Gastroesophageal sphincter (tissue), 4 donors: Measurements from ENCODE around the gene LYRM4. TPM values are rescaled to one million over a fixed set of nuclear protein-coding genes. Genes with fewer than 3 reads are reported as not detected.

ENCODE experiments used
- ATAC-seq: fragments of 150-250 bp; one replicate; pipeline ENCODE4 v1.9.1; 2016; ENCODE audit warnings: mild to moderate bottlenecking, moderate library complexity
- H3K27ac ChIP-seq, 4 donors: fragments of 200-600 bp; sonication (generic) in 3 of 4; 1 replicate in 3 of 4; 2 replicates in 1 of 4; pipeline ENCODE4 v1.5.1; 2016 to 2019
- H3K27me3 ChIP-seq: fragments of 200-600 bp; sonication (generic); one replicate; pipeline ENCODE4 v1.5.1; 2019
- H3K36me3 ChIP-seq, 2 donors: fragments of 200-600 bp; sonication (generic); one replicate each; pipeline ENCODE4 v1.5.1; 2019; ENCODE audit warnings: control low read depth in 1 of 2
- H3K4me1 ChIP-seq, 3 donors: fragments of 200-600 bp; sonication (generic); 1 replicate in 2 of 3; 2 replicates in 1 of 3; pipeline ENCODE4 v1.5.1; 2016 to 2019; ENCODE audit warnings: control low read depth in 2 of 3
- H3K4me3 ChIP-seq, 2 donors: fragments of 200-600 bp; sonication (generic); one replicate each; pipeline ENCODE4 v1.5.1; 2019; ENCODE audit warnings: mild to moderate bottlenecking in 1 of 2, moderate library complexity in 1 of 2
- H3K9me3 ChIP-seq, 3 donors: fragments of 200-600 bp; sonication (generic); one replicate each; pipeline ENCODE4 v1.5.1; 2017 to 2019; ENCODE audit warnings: control low read depth in 2 of 3
- CTCF ChIP-seq, 4 experiments: fragments of 200-600 bp in 2 of 4; fragments of 450-650 bp in 2 of 4; sonication (generic) in 1 of 4; IDR thresholded peaks; one replicate each; pipeline ENCODE4 v1.5.1; 2017 to 2019; ENCODE audit warnings: antibody characterized with exemption in 4 of 4, mild to moderate bottlenecking in 2 of 4, moderate library complexity in 2 of 4
- EP300 ChIP-seq: sonication (generic); formaldehyde crosslinking; IDR thresholded peaks from one replicate; pipeline ENCODE4 v1.6.1; 2017; ENCODE audit warnings: antibody characterized with exemption, mild to moderate bottlenecking
- POLR2A ChIP-seq, 2 donors: fragments of 450-650 bp; IDR thresholded peaks; one replicate each; pipeline ENCODE4 v1.6.1; 2017; ENCODE audit warnings: antibody characterized with exemption in 2 of 2, mild to moderate bottlenecking in 2 of 2, moderate library complexity in 1 of 2
- POLR2AphosphoS5 ChIP-seq: sonication (generic); formaldehyde crosslinking; IDR thresholded peaks from one replicate; pipeline ENCODE4 v1.6.1; 2017; ENCODE audit warnings: antibody characterized with exemption
- WGBS, 2 donors: methylation state at CpG; one replicate each; pipeline ENCODE4 v1.1.5; 2018; ENCODE audit warnings: low coverage in 1 of 2; 5-methylcytosine and 5-hydroxymethylcytosine counted together
- total RNA-seq, 4 donors: library from RNA; depleted of rRNA; stranded (reverse); fragments of >200 nt; gene quantifications; one replicate each; pipeline ENCODE4 v1.1.0, GENCODE V29; 2016

Gene LYRM4
- total RNA-seq, 4 donors from 2014 or later, result 16.4 to 27.9 (median 20.5) TPM

GRCh38 chr6:5246141-5247097 is 14.3 kb downstream of the LYRM4 start:
- H3K4me1 ChIP-seq, result no peaks in the 10 kb centered on the region
- no peak for ATAC-seq
- no peak for TF ChIP-seq EP300
- no peak for TF ChIP-seq CTCF (IDR thresholded peaks at IDR 0.05)
- no peak for TF ChIP-seq POLR2AphosphoS5
- no peak for TF ChIP-seq POLR2A (IDR thresholded peaks at IDR 0.05)
- H3K4me3 ChIP-seq, result no peak overlapping the region
- H3K27me3 ChIP-seq, result no peaks in the 10 kb centered on the region
- H3K27ac ChIP-seq, result no peak overlapping the region
- 75 to 79% methylated on average over 12 to 13 of the region's 13 CpGs for WGBS, 2 donors
- H3K9me3 ChIP-seq, result no peaks in the 10 kb centered on the region
- peaks cover 0 to 3% of the 10 kb centered on the region in 2 donors for H3K36me3 ChIP-seq

GRCh38 chr6:5243069-5243468 is 17.7 kb downstream of the LYRM4 start:
- no peak overlapping the region for H3K27ac ChIP-seq

GRCh38 chr6:5241252-5241651 is 19.5 kb downstream of the LYRM4 start:
- Histone ChIP-seq H3K9me3 (no peaks in the 10 kb centered on the region), H3K27ac (no peak overlapping the region), H3K4me3 (no peak overlapping the region), H3K36me3 (peaks cover 0 to 22% of the 10 kb centered on the region in 2 donors), H3K4me1 (no peaks in the 10 kb centered on the region), H3K27me3 (no peaks in the 10 kb centered on the region)
- TF ChIP-seq POLR2AphosphoS5 (no peak), POLR2A (IDR thresholded peaks at IDR 0.05) (no peak), CTCF (IDR thresholded peaks at IDR 0.05) (no peak), EP300 (no peak)
- WGBS, 2 donors, result 95% methylated on average over 2 of the region's 2 CpGs
- no peak for ATAC-seq

More at GRCh38 chr6:5243069-5243468, 17.7 kb downstream of the LYRM4 start:
- H3K9me3 ChIP-seq, result no peaks in the 10 kb centered on the region
- 92 to 96% methylated on average over 4 to 10 of the region's 12 CpGs for WGBS, 2 donors
- ATAC-seq, result no peak
- peaks cover 0 to 19% of the 10 kb centered on the region in 2 donors for H3K36me3 ChIP-seq
- no peaks in the 10 kb centered on the region for H3K4me1 ChIP-seq
- H3K27me3 ChIP-seq, result no peaks in the 10 kb centered on the region
- H3K4me3 ChIP-seq, result no peak overlapping the region
- TF ChIP-seq POLR2AphosphoS5, result no peak
- TF ChIP-seq CTCF (IDR thresholded peaks at IDR 0.05), result no peak
- no peak for TF ChIP-seq EP300
- TF ChIP-seq POLR2A (IDR thresholded peaks at IDR 0.05), result no peak

GRCh38 chr6:5238336-5238735 is 22.4 kb downstream of the LYRM4 start:
- TF ChIP-seq POLR2AphosphoS5 (no peak), CTCF (IDR thresholded peaks at IDR 0.05) (no peak), EP300 (no peak), POLR2A (IDR thresholded peaks at IDR 0.05) (no peak)
- Histone ChIP-seq H3K36me3 (peaks cover 0 to 34% of the 10 kb centered on the region in 2 donors), H3K9me3 (no peaks in the 10 kb centered on the region), H3K27ac (no peak overlapping the region), H3K4me1 (no peaks in the 10 kb centered on the region), H3K4me3 (no peak overlapping the region), H3K27me3 (no peaks in the 10 kb centered on the region)
- WGBS, 2 donors, result 92 to 100% methylated on average over 1 of the region's 1 CpG
- no peak for ATAC-seq

GRCh38 chr6:5237805-5238204 is 22.9 kb downstream of the LYRM4 start:
- Histone ChIP-seq H3K36me3 (peaks cover 0 to 31% of the 10 kb centered on the region in 2 donors), H3K4me3 (no peak overlapping the region), H3K4me1 (no peaks in the 10 kb centered on the region), H3K9me3 (no peaks in the 10 kb centered on the region), H3K27ac (no peak overlapping the region), H3K27me3 (no peaks in the 10 kb centered on the region)
- ATAC-seq, result no peak
- WGBS, 2 donors, result 92% methylated on average over 1 to 4 of the region's 4 CpGs
- no peak for TF ChIP-seq POLR2A (IDR thresholded peaks at IDR 0.05)
- TF ChIP-seq POLR2AphosphoS5, result no peak
- TF ChIP-seq CTCF (IDR thresholded peaks at IDR 0.05), result no peak
- TF ChIP-seq EP300, result no peak
